ENCODE results near the gene GCN1.
"Not testable (repeated sequence)": the region's sequence is repeated elsewhere in the genome, so short reads cannot be mapped to it uniquely, and the experiment has no call there.

The GCN1 gene

GRCh38 chr12:120212301-120212700 is 17.8 kb upstream of the GCN1 start:
- DNase-seq: no peak

GRCh38 chr12:120211904-120212283 is 17.4 kb upstream of the GCN1 start:
- no peak for DNase-seq

- DNase-seq: no peak
Measured at GRCh38 chr12:120211243-120211903, 16.9 kb upstream of the GCN1 start.

- no peak for DNase-seq
Measured at GRCh38 chr12:120209851-120210250, 15.3 kb upstream of the GCN1 start.

- DNase-seq: no peak
Measured at GRCh38 chr12:120207227-120207626, 12.7 kb upstream of the GCN1 start.

GRCh38 chr12:120206781-120207180 is 12.3 kb upstream of the GCN1 start:
- not testable (repeated sequence) for DNase-seq

GRCh38 chr12:120206228-120206627 is 11.7 kb upstream of the GCN1 start:
- no peak for DNase-seq

GRCh38 chr12:120204171-120204570 is 9.7 kb upstream of the GCN1 start:
- no peak for DNase-seq

GRCh38 chr12:120200364-120200800 is 5.9 kb upstream of the GCN1 start:
- DNase-seq: no peak

- no peak for DNase-seq
Measured at GRCh38 chr12:120199595-120200306, 5.2 kb upstream of the GCN1 start.

- DNase-seq: no peak
Measured at GRCh38 chr12:120199025-120199424, 4.5 kb upstream of the GCN1 start.

- DNase-seq: no peak
Measured at GRCh38 chr12:120197542-120197887, 3.0 kb upstream of the GCN1 start.

- not testable (repeated sequence) for DNase-seq
Measured at GRCh38 chr12:120196817-120197541, 2.5 kb upstream of the GCN1 start.

GRCh38 chr12:120196363-120196762 is 1.8 kb upstream of the GCN1 start:
- no peak for DNase-seq

- no peak for DNase-seq
Measured at GRCh38 chr12:120194226-120194533, 335 bp downstream of the GCN1 start.

- DNase-seq: not testable (repeated sequence)
Measured at GRCh38 chr12:120193286-120193685, 1.2 kb downstream of the GCN1 start.

GRCh38 chr12:120190985-120191480 is 3.5 kb downstream of the GCN1 start:
- no peak for DNase-seq

- no peak for DNase-seq
Measured at GRCh38 chr12:120190386-120190785, 4.1 kb downstream of the GCN1 start.

- no peak for DNase-seq
Measured at GRCh38 chr12:120186654-120187053, 7.9 kb downstream of the GCN1 start.

GRCh38 chr12:120183211-120183631 is 11.3 kb downstream of the GCN1 start:
- DNase-seq: no peak

GRCh38 chr12:120181991-120182631 is 12.4 kb downstream of the GCN1 start:
- no peak for DNase-seq

- DNase-seq: no peak
Measured at GRCh38 chr12:120180975-120181374, 13.5 kb downstream of the GCN1 start.

- DNase-seq: no peak
Measured at GRCh38 chr12:120175537-120175936, 19.0 kb downstream of the GCN1 start.

GRCh38 chr12:120175062-120175461 is 19.5 kb downstream of the GCN1 start:
- DNase-seq: no peak

Data from NCI-H146 (cell line).